Duodenal mucosa (tissue), 2 donors: ENCODE data around the gene METAP1D.

ENCODE experiments used
- H3K27ac ChIP-seq: one replicate; pipeline ENCODE4 v1.7.0; 2013; ENCODE audit warnings: low read depth, low read length
- H3K27me3 ChIP-seq, 2 donors: one replicate each; pipeline ENCODE4 v1.7.0; 2013; ENCODE audit warnings: low read length in 2 of 2, control low read depth in 1 of 2; ENCODE audit not compliant: insufficient read depth in 2 of 2, control insufficient read depth in 1 of 2
- H3K36me3 ChIP-seq, 2 donors: one replicate each; pipeline ENCODE4 v1.7.0; 2013; ENCODE audit warnings: low read length in 2 of 2, control low read depth in 1 of 2; ENCODE audit not compliant: insufficient read depth in 2 of 2, control insufficient read depth in 1 of 2
- H3K4me1 ChIP-seq, 2 donors: one replicate each; pipeline ENCODE4 v1.7.0; 2013; ENCODE audit warnings: low read length in 2 of 2, control low read depth in 1 of 2; ENCODE audit not compliant: insufficient read depth in 2 of 2, control insufficient read depth in 1 of 2
- H3K4me3 ChIP-seq, 2 donors: one replicate each; pipeline ENCODE4 v1.7.0; 2013; ENCODE audit warnings: low read length in 2 of 2, low read depth in 1 of 2
- H3K9ac ChIP-seq, 2 donors: one replicate each; pipeline ENCODE4 v1.7.0; 2013; ENCODE audit warnings: low read length in 2 of 2, low read depth in 1 of 2
- H3K9me3 ChIP-seq, 2 donors: one replicate each; pipeline ENCODE4 v1.7.0; 2013; ENCODE audit warnings: low read length in 2 of 2, control low read depth in 1 of 2; ENCODE audit not compliant: control insufficient read depth in 1 of 2

METAP1D gene

DNA sequence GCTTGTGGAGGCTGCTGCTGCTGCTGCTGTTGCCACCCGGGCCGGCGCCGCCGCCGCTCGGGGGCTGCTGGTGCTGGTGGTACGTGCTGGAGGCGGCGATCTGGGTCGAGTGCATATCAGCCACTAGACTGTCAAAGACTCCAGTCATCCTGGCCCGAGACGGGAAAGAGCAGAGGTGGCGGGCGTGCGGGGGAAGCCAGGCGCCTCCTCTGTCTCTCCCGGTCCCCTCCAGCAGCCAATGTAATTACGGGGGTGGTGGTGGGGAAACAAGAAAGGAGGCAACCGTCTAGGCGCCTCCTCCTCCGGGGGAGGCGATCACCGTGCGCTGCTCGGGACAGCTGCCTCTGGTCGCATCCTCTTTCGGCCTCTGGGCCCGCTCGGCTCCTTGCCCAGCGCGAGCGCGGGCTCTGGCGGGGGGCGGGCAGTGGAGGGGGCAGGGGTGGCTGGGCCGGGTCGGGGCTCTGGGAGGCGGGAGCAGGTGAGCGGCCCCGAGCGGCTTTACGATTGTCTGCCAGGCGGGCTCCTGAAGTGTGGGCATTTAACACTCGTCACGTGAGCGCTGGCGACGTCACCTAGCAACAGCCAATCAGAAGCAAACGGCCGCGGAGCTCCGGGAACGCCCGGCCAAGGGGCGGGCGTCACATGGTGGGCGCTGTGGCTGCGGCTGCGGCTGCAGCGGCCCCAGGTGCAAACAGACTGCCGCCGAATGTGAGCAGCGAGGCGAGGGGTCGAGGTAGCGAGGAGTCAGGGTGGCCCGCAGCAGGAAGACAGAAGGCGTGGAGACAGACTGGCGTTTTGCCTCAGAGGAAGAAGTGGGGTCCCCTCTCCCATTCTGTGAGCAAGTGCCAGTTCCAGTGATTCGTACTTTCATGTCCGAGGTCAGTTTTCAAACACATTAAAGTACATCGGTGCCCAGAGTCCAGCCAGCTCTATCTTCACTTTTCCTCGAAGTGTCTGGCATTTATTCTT lies 102.9 kb downstream of the METAP1D start, which contains the start of gene DLX2:
DLX2 (minus strand) TSS at position 510 of the 969 bp plus-strand sequence; CDS start at position 148, 362 bp downstream.
- Histone ChIP-seq H3K4me1 (peaks cover 23 to 46% of the 10 kb centered on the region in 2 donors), H3K9me3 (no peaks in the 10 kb centered on the region), H3K9ac (peak within 1 kb of the TSS in 1 of 2 donors; percentile 19)

DNA sequence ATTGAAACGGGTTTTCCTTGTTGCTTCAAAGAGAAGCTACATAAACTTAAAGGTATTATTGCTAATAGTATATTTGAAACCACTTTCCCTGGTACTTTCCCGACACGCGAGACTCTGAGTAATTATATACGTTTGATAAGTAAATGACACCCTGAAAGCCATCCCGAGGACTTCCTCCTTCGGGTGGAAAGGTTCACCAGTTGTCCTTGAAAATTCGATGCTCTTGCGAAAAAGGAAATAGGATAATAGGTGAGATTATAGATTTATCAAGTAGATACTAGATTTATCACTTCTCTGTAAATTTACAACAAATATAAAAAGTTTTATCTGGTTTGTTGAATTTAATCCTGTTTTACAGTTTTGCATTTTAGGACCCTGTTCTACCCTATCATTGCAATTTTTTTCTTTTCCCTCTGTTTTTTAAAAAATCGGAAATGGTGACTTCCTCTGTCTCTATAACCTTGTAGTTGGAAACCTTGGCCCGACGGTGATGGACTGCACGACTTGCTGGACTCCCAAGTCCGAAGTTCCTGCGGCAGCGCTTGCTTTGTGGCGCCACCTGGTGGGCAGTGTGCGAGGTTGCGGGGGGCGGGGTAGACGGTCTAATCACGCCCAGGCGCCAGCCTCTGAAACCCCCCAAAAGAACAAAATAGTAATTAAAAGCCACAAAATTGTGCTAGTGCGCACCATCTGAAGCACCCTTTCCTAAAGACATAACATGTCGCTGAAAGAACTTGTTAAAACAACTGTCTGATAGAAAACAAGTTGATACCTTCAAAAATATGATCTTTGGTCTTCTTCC lies 103.9 kb downstream of the METAP1D start:
- Histone ChIP-seq H3K36me3 (no peaks in the 10 kb centered on the region), H3K4me1 (peaks cover 23 to 43% of the 10 kb centered on the region in 2 donors), H3K9ac (no peak overlapping the region), H3K4me3 (peak overlapping the region; percentile 69 to 76), H3K9me3 (no peaks in the 10 kb centered on the region), H3K27me3 (peaks cover 83 to 87% of the 10 kb centered on the region in 2 donors), H3K27ac (no peak overlapping the region)

More for the DNA sequence above, 102.9 kb downstream of the METAP1D start, which contains the start of gene DLX2:
- no peaks in the 10 kb centered on the region for H3K36me3 ChIP-seq
- peak within 1 kb of the TSS; percentile 70 to 76 for H3K4me3 ChIP-seq
- peaks cover 86 to 87% of the 10 kb centered on the region in 2 donors for H3K27me3 ChIP-seq
- no peak within 1 kb of the TSS for H3K27ac ChIP-seq

DNA sequence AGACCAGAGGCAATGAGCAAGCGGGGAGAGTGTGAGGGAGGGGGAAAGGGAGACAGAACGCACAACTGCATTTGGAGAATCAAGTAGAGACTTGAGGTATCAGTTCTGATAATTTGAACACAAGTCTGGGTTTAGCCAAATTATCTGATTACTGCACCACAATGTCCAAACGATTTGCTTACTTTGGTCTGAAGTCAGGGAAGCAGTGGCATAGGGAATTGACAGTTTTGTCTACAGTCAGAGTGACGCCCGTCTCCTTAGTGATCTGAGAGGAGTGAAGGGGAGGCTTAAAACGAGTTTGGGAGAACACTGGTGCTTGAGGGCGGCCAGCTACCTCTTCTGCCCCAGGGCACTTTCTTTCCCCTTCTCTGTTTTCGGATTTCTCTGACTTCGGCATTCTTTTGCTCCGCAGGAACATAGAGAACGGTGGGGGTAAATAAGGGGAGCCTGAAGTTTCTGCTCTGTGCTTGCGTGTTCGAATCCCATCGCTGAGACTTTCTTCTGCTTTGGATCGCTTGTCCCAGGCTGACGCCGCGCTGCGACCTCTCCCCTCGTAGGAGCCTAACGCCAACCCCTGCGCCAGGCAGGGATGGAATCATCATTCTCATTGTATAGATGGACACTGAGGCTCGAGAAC lies 105.8 kb downstream of the METAP1D start:
- no peak overlapping the region for H3K4me3 ChIP-seq
- H3K9ac ChIP-seq = no peak overlapping the region
- H3K9me3 ChIP-seq = no peaks in the 10 kb centered on the region
- no peaks in the 10 kb centered on the region for H3K36me3 ChIP-seq
- peaks cover 66 to 70% of the 10 kb centered on the region in 2 donors for H3K27me3 ChIP-seq
- H3K27ac ChIP-seq = no peak overlapping the region
- H3K4me1 ChIP-seq = peaks cover 23 to 33% of the 10 kb centered on the region in 2 donors

- no peak overlapping the region for H3K9ac ChIP-seq
- H3K27me3 ChIP-seq = peaks cover 59 to 62% of the 10 kb centered on the region in 2 donors
- peak overlapping the region; percentile 44 to 61 for H3K4me3 ChIP-seq
- no peaks in the 10 kb centered on the region for H3K9me3 ChIP-seq
- no peaks in the 10 kb centered on the region for H3K36me3 ChIP-seq
- peaks cover 18 to 27% of the 10 kb centered on the region in 2 donors for H3K4me1 ChIP-seq
- H3K27ac ChIP-seq = no peak overlapping the region
Observed at GRCh38 chr2:172106108-172106961, 106.6 kb downstream of the METAP1D start.

DNA sequence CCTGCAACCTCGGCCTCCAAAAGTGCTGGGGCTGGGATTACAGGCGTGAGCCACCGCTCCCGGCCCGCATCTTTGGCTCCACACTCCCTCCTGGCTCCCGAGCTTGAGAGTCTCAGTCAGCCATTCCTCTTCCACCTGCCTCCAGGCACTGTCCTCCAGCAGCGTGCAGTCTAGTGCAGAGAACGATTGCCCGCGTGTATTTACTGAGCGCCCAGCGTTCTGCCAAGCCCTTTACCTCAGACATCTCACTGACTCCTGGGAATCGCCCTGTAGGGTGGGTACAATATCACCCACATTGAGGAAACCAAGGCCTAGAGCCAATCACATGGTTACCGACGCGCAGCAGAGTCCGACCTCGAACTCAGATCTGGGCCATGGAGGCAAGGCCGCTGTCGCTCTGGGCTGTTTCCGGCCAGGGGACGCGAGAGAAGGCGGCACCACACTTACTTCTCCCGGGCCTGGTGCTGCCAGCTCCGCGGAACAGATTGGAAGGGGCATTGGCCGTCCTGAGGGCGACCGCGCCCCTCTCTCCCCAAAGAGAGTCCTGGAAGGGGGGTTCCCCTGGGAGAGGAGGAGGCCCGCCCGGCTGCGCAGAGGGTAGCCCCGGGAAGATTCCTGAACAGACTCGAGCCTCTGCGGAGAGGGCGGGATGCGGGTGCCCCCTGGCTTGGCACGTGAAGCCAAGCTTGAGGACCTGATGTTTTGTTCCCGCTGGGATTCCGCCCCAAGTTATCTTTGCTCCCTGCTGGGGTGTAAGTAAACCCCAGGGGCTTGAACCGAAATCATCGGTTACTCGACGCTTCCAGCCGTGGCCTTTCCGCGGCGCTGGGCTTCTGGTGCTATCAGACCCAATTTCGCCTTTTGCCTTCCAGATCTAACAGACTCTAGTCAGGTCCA lies 108.2 kb downstream of the METAP1D start:
- H3K27ac ChIP-seq = no peak overlapping the region
- no peak overlapping the region for H3K4me3 ChIP-seq
- H3K36me3 ChIP-seq = no peaks in the 10 kb centered on the region
- peaks cover 46 to 52% of the 10 kb centered on the region in 2 donors for H3K27me3 ChIP-seq
- peaks cover 8 to 14% of the 10 kb centered on the region in 2 donors for H3K4me1 ChIP-seq
- no peak overlapping the region for H3K9ac ChIP-seq
- no peaks in the 10 kb centered on the region for H3K9me3 ChIP-seq

DNA sequence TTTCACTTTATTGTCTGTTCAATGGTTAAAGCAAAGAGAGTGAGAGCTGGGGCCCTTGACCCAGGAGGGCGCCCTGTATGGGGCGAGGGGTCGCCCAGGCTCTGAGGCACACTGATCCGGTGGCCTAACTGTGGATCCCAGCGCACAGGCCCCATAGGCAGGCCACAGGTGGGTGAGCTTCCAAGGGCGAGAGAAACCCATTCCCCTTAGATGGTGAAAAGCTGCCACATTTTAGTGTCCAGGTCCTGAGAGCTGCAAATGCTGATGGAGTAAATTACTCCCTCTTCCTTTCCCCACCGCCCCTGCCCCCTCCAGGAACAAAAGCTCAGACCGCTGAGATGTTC lies 108.8 kb downstream of the METAP1D start:
- Histone ChIP-seq H3K4me1 (peaks cover 2 to 8% of the 10 kb centered on the region in 2 donors), H3K9me3 (no peaks in the 10 kb centered on the region), H3K9ac (no peak overlapping the region), H3K36me3 (no peaks in the 10 kb centered on the region), H3K27me3 (peaks cover 42 to 46% of the 10 kb centered on the region in 2 donors), H3K27ac (no peak overlapping the region), H3K4me3 (no peak overlapping the region)

DNA sequence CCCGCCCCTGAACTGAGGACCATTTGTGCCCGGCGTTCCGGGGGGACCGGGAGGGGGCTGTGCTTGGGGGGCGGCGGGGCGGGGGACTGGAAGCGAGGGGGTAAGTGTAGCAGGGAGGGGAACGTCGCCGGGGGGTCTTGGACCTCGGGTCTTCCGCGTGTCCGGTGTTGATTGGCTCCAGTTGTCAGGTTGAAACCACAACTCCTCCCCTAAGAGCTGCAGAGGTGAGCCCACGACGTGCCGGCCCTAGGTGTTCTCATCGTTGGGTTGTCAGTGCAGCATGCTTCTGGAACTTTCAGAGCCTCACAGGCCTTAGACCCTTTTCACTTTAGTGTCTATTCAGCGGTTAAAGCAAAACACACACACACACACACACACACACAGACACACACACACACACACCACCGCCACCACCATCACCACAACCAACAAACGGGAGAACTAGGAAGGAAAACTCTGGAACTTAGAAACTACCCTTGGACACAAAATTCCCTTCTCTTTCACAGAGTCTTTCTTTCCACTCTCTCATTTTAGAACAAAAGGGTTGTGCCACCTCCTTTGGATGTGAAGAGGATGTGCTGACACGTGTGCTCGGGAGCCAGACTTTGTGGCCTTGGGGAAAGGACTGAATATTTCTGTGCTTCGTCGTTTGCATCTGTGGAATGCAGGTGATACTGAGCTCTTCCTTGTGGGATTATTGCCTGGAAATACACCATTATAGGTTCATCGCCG lies 109.7 kb downstream of the METAP1D start:
- no peak overlapping the region for H3K9ac ChIP-seq
- H3K4me1 ChIP-seq = peaks cover 0 to 7% of the 10 kb centered on the region in 2 donors
- H3K9me3 ChIP-seq = no peaks in the 10 kb centered on the region
- H3K27ac ChIP-seq = no peak overlapping the region
- H3K27me3 ChIP-seq = peaks cover 34 to 38% of the 10 kb centered on the region in 2 donors
- H3K36me3 ChIP-seq = no peaks in the 10 kb centered on the region
- no peak overlapping the region for H3K4me3 ChIP-seq

GRCh38 chr2:172109988-172110811 lies 110.4 kb downstream of the METAP1D start:
- no peaks in the 10 kb centered on the region for H3K9me3 ChIP-seq
- peak overlapping the region in 1 of 2 donors; percentile 7 for H3K4me3 ChIP-seq
- no peaks in the 10 kb centered on the region for H3K36me3 ChIP-seq
- peaks cover 32 to 33% of the 10 kb centered on the region in 2 donors for H3K27me3 ChIP-seq
- no peak overlapping the region for H3K27ac ChIP-seq
- H3K9ac ChIP-seq = no peak overlapping the region
- peaks cover 0 to 7% of the 10 kb centered on the region in 2 donors for H3K4me1 ChIP-seq
